ENCODE measurements around the gene DNAJA1.

The DNAJA1 gene

DNA sequence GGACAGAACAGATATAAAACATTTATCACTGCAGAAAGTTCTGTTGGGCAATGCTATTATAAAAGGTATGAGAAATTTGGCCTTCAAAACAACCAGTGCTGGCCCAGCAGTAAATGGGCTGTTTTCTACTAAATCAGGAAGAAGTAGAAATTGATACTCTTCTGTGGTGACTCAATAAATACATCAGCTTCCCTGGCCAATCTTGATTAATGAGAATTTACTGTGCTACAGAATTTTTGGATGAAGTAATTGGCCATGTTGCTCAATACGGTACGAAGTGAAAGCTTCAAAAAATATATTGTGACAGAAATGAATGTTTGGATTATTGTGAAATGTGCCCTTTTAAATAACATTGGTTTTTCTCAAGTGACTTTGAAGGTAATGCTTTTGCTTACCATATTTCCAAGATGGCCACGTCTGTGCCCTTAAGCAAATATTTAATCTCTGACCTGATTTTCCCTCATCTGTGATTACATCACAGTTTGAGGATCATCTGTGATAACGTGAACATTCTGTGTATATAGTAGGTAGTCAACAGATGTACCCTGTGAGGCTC is 4.2 kb downstream of the DNAJA1 start:
- DNase-seq = no peak

DNA sequence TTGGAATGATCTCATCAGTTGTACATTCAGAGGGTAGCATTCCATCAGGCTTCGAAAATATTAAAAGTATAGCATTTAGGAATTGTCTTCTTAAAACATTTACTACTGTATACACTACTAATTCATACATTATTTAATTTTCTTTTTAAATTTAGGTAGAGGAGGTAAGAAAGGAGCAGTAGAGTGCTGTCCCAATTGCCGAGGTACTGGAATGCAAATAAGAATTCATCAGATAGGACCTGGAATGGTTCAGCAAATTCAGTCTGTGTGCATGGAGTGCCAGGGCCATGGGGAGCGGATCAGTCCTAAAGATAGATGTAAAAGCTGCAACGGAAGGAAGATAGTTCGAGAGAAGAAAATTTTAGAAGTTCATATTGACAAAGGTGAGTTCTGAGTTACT is 5.2 kb downstream of the DNAJA1 start:
- no peak for DNase-seq

DNA sequence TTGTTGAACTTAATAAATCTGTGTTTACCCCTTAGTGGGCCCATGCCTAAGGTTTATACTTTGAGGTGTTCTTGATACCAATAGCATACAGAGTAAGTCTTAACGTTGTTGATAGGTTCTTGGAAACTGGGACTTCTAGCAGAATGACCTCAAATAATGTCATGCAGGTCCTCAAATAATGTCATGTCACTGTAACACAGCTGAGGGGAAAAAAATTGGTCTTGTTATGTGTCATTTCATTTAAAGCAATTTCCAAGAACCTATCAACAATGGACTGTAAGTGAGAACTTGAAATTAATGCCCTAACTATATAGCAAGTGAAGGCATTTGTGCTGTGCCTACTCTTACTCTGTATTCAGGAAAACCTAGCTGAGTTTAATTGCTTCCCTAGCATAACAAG is 7.2 kb downstream of the DNAJA1 start:
- no peak for DNase-seq

DNA sequence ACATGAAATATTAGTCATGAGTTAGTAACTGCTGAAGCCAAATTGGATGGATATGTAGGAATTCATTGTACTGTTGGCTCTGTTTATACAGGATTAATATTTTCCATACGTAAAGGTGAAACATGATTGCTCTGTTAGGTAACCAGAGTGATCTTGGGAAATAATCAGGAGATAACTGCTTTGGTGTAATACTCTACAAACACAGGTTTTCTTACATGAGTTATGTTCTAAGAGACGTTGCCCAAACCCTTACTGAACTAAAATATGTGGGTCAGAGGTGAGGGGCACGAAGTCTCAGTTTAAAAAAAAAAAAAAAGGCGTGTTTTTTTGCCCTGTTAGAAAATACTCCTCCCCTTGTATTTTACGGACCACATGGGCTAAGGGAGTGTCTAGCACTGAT is 7.8 kb downstream of the DNAJA1 start:
- no peak for DNase-seq

DNA sequence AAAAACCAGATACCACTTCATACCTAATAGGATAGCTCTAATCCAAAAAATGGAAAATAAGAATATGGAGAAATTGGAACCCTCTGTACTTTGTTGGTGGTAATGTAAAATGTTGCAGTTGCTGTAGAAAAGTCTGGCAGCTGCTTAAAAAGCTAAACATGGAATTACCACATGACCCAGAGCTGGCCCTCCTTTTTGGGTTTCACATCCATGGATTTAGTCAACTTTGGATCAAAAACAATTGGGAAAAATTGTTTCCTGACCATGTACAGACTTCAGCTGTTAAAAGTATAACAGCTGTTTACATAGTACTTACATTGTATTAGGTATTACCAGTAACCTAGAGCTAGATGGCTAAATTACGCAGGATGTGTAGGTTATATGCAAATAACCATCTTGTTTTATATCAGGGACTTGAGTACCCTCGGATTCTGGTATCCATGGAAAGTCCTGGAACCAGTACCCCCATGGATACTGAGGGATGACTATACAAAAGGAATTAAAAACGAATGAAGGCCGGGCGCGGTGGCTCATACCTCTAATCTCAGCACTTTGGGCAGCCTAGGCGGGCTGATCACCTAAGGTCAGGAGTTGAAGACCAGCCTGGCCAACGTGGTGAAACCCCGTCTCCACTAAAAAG is 15.8 kb downstream of the DNAJA1 start:
- no peak for DNase-seq

DNA sequence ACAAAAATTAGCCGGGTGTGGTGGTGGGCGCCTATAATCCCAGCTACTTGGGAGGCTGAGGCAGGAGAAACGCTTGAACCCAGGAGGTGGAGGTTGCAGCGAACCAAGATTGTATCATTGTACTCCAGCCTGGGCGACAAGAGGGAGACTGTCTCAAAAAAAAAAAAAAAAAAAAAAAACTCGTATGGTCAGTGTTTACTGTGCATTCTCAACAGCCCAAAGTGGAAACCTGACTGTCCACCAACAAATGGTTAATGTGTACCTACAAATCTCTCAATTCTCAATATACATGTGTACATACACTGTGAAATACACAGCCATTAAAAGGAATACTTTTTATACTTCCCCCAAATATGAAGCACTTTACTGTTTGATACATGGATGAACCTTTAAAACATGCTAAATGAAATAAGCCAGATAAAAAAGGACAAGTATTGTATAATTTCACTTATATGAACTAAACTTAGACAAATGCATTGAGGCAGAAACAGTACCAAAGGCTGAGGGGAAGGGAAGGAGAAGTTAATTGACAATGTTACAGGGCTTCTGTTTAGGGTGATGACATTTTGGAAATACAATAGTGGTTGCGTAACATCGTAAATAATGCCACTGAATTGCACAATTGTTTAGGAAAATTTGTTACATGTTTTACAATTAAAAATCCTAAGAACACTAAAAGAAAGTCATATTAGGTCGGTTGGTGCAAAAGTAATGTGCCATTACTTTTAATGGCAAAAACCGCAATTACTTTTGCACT is 16.5 kb downstream of the DNAJA1 start:
- no peak for DNase-seq

DNA sequence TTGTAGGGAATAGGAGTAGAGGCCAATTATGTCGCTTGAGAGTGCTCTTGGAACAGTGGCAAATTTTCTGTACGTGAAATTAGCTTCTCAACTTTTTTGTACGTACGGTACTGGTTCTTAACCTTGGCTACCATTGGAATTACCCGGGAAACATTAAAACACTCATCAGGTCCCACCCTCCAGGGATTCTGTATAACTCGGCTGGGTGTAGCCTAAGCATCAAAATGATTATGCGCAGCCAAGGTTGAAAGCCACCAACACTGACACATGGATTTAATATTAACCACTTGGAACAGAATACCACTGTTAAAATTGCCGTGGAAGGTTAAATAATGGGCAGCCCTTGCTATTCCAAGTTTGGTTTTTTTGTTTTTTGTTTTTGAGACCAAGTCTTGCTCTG is 17.4 kb downstream of the DNAJA1 start:
- DNase-seq = no peak

DNA sequence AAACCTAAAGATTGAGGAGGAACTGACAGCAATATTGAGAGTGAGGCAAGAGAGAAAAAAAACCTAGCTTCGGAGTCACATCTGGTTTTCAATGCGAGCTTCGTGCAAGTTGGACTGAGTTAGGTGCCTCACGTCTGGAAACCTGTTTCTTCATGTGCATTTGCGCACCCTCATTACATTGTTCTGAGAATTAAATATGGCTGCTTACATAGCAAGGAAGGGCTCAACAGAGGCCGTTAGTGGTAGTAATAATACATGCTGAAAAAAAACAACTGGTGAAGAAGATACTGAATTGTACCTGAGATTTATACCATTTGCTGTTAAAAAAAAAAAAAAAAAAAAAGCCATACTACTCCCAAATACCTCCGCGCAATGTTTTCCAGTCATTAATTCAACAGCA is 18.6 kb downstream of the DNAJA1 start:
- DNase-seq = no peak

DNA sequence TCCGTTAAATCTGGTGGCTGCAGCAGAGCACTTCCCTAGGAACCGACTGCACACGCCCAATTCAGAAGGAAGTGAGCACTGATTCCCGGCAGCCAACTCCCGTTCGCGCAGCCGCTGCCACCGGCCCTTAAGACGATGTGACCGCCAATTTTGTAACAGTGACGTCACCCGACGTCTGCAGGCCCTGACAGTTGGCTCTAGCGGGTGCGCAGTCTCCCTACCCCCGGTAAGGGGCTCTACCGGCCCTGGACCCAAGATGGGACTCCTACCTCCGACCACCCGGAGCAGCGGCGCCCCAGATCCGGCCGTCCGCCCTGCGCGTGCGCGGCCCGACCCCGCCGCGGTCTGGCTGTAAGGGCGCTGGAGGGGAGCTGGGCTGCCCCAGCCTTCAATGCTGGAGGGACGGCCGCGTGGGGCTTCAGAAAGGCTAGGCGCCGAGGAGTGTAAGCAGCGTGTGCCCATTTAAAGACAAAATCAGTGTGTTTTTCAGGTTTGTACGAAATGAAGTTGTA is 19.1 kb downstream of the DNAJA1 start:
- DNase-seq = peak; percentile 66

DNA sequence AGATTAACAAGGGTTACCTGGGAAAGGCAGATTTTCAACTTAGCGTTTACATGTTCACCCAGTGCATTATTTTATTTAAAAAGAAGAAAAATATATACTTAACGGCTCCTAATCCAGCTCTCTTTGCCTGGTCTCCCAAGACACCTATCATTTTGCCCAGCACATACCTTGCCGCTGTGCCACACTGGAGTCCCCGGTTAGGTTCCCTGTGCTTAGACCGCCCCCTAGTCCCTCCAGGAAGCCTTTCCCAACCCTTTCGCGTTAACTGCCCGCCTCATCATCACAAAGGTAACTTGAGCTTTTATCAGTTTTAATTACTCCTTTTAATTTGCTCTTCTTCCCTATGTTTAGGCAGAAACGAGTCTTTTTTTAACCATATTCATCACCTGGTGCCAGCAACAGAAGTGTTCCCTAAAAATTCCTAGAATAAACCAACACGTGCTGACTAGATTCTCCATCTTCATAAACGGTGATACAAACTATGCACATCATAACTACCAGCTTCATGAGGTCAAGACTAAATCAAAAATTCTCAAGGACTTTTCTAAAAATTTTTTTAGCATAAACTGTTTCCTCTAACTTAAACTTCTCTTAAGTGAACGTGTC is 19.7 kb downstream of the DNAJA1 start:
- DNase-seq = no peak

DNA sequence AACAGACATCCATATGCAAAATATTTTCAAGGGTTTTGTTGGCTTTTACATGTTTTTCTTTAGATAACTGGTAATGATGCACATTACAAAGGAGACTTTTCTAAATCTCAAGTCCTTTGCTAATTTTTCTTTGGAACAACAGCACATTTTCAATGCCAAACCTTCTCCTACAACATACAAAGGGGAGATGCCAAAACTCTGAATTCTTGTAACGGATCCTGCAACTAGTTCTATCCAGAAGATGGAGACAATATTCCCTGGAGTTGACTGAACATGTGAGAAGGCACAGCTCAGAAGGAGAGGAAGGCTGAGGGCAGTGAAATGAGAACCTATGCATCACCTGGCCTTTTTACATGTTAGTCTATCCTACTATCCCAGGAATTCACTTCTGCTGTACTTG is 21.0 kb downstream of the DNAJA1 start:
- no peak for DNase-seq

DNA sequence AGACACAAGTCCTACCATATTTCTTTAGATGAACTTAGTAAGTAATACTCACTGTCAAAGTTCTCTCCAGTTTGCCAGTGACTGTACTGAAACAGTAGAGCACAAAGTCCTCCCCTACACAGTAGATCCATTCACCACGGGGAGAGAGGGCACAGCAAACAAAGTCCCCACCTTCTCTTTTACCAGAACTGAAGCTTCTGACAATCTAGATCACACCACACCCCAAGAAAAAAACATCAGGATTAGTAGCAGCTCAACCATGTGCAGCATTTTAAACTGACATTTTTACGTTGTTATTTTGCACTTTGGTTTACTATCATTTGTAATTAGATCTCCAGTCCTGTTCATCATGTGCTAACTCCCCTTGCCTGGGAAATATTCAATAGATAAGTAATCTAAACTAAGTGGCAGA is 23.0 kb downstream of the DNAJA1 start:
- no peak for DNase-seq

DNA sequence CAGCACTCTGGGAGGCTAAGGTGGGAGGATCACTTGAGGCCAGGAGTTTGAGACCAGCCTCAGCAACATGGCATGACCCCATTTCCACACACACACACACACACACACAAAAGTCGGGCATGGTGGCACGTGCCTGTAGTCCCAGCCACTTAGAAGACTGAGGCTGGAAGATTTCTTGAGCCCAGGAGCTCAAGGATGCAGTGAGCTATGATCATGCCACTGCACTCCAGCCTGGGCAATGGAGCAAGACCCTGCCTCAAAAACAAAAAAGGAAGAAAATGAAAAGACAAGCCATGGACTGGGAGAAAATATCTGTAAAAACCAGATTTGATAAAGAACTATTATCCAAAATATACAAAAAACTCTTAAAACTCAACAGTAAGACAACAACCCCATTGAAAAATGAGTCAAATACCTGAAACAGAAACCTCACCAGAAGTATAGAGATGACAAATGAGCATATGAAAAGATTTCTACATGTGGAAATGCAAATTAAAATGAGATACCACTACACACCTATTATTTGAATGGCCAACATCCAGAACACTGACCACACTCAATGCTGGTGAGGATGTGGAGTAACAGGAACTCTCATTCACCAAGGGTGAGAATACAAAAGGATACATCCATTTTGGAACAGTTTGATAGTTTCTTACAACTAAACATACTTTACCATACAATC is 24.7 kb downstream of the DNAJA1 start:
- no peak for DNase-seq

DNA sequence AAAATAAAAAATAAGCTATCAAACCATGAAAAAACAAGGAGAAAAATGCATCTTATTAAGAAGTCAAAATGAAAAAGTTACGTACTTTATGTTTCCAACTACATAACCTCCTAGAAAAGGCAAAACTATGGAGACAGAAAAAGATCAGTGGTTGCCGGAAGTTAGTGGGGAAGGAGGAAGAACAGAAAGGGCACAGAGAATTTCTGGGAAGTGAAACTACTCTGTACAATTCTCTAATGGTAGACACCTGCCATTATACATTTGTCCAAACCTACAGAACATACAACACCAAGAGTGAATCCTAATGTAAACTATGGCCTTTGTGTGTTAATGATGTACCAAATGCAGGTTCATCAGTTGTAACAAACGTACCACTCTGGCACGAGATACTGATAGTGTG is 26.1 kb downstream of the DNAJA1 start:
- no peak for DNase-seq

DNA sequence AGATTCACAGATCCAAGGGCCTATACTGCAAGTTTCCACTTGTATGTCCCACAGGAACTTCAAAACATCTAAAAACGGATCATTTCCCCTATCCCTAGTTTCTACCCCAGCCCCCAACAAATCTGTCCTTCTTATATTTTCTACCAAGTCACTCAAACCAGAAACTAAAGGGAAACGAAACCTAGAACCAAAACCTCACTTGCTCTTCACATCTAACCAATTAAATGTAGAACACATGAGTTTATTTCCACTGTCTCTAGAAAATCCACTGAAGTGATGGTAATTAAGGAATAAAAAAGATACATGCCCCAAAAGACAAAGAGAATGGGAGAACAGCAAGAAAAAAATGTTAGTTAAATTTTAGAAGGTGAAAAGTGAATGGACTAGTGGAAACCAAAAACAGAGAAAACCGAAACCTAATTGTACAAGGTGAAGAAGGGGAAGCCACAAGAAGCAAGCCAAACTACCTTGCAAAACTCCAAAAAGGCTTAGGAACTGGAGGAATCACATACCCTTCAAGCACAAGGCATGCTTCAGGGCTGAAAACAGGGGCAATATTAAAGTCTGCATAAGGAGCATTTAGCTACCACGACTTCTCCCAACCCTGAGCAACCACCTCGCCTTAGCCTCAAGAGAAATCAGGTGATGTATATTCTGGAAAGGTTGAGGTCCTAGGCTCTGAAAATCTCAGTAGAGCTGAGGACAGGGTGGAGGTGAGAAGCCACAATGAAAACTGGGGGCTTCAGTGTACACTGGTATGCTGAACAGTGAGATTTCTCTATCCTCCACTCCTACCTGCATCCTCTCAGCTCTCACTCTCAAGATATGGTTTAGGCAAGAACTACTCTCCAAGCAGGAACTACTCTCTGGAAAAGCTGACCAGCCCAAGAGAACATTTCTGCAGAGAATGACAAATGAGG is 40.3 kb downstream of the DNAJA1 start:
- DNase-seq = no peak

DNA sequence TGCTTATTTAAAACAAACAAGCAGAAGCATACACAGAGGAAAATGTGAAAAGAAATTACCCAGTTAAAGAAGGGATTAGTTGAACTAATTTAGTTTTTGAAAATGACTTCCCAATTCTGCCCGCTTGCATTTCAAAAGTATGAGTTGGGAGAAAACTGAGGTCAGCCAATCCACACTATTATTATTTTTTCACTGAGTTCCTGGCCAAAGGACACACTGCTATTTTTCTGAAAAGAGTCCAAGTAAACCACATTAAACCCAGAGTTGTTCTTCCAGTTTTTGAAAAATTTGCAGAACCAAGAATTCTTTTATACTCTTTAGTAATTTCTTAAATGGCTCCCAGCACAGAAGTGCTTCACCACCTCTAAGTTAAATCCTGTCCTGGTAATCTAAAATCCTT is 43.9 kb downstream of the DNAJA1 start:
- DNase-seq = no peak

DNA sequence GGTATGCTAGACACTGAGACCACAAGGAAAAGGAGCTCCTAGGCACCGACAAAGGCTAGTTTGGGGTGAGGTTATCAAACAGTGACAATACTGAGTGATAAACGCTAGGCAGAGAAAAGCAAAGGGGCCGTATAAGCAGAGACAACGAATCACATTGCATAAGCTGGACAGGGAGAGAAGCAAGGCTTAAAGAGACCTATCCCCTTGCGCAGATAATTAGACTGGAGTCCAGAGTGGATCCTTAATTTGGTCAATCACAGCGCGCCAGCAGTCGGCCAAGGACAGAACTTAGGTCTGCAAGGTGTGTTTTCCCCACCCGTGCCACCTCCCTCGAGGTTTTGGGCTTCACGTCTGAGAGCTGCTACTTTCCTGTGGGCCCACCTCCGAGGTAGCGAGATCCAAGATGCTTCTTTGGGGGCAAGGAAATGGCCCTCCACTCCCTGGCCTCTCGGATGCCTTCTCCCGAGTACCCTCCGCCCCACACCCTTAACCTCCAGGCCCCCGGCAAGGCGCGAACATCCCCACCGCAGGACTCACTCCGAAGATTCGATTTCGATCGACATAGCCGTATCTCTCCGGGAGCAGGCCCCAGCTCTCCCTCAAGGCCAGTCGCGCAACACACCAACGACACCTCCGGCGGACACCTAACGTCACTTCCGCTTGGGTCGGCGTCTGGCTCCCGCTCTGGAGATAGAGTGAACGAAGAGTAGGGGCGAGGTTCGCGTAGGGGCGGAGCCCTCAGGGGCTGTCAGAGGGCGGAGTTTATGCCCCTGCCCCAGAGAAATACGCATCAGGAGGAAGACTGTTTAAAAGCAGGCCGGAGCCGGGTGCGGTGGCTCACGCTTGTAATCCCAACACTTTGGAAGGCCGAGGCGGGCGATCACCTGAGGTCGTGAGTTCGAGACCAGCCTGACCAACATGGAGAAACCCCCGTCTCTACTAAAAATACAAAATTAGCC is 51.3 kb downstream of the DNAJA1 start, which contains the start of gene SMU1:
SMU1 (minus strand) TSS at position 629 of the 959 bp plus-strand sequence; CDS start at position 563, 66 bp downstream.
- peak; percentile 91 for DNase-seq

DNA sequence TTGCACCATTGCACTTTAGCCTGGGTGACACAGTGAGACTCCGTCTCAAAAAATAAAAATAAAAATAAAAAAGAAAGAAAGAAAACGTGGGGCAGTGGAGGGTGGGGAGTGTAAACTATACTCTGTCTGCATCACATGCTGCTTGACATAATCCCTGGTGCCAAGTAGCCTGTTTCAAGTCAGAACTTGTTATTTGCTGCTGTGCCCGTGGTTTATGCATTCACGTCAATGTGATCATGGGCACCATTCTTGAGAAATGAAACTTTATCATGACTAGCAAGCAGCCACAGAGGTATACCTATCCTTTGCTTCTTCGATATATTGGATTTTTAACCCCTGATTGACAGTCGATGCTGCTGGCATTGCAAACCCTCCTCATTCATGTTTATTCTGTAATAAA is 55.5 kb downstream of the DNAJA1 start:
- no peak for DNase-seq

DNA sequence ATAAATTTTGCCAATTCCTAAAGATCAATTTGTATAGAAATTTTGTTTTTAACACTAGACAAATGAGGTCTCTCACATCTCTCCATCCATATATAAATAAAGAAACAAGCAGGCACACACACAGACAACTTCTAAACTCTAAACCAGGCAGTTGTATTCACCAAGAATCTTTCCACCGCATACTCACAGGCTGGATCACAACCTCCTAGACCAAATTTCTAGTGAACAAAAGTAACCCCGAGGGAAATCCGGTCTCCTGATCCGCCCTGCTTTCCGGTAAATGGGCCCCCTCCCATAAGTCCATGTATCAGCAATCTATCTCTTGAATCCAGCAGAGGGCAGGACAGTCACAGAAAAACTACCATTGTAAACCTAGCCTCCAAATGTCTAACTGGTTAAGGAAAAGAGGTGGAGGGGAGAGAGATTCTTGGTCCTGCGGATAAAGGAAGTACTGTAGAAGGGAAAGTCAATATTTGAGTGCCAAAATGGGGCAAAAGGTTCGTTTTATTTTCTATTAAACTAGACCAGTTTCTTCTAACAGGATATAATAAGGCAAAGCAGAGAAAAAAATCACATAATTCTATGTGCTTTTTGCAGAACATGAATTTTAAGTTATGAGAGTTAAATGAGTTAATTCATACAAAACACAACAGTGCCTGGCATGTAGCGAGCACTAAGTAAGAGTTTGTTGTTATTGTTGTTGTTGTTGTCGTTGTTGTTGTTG is 56.2 kb downstream of the DNAJA1 start:
- peak; percentile 47 for DNase-seq

DNA sequence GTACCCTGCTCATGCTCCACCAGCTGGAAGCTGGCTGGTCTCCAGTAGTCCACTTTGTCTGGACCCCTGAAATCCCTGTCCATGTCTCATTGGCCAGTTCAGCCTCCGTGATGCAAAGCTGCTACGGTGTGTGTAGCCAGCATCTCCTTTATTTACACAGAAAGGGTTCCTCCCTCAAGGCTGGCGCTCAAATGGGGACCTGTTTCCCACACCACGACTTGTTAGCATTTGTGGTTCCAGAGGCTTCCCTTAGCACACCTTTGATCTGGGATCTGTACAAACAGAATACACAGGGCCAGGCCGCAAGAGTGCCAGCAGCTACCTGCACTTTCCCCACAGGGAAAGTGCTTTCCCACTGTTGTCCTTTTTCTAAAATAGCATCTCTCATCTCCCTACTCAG is 57.1 kb downstream of the DNAJA1 start:
- DNase-seq = no peak
